AG08395 (cell line): Measurements from ENCODE around the gene RPTOR.

Experiments
- DNase-seq: peaks from one replicate; pipeline ENCODE4 v3.0.0; 2012; ENCODE audit warnings: mixed read lengths, low spot score

The RPTOR gene

GRCh38 chr17:80645706-80646325 lies 101.2 kb downstream of the RPTOR start:
- DNase-seq = no peak

GRCh38 chr17:80646328-80646727 lies 101.7 kb downstream of the RPTOR start:
- no peak for DNase-seq

- DNase-seq = peak; percentile 76
These were observed 103.1 kb downstream of the RPTOR start for GRCh38 chr17:80647746-80648145.

GRCh38 chr17:80649200-80649644 lies 104.6 kb downstream of the RPTOR start:
- no peak for DNase-seq

- peak; percentile 90 for DNase-seq
These were observed 105.2 kb downstream of the RPTOR start for GRCh38 chr17:80649672-80650330.

GRCh38 chr17:80650331-80650672 lies 105.7 kb downstream of the RPTOR start:
- DNase-seq = no peak

GRCh38 chr17:80650751-80651518 lies 106.3 kb downstream of the RPTOR start:
- no peak for DNase-seq

- no peak for DNase-seq
These were observed 108.2 kb downstream of the RPTOR start for GRCh38 chr17:80652756-80653330.

- no peak for DNase-seq
These were observed 109.2 kb downstream of the RPTOR start for GRCh38 chr17:80653856-80654255.

- DNase-seq = no peak
These were observed 111.0 kb downstream of the RPTOR start for GRCh38 chr17:80655608-80656007.

GRCh38 chr17:80656590-80656989 lies 112.0 kb downstream of the RPTOR start:
- DNase-seq = no peak

- no peak for DNase-seq
These were observed 112.9 kb downstream of the RPTOR start for GRCh38 chr17:80657561-80657960.

- DNase-seq = no peak
These were observed 114.2 kb downstream of the RPTOR start for GRCh38 chr17:80658821-80659220.

GRCh38 chr17:80659651-80660050 lies 115.0 kb downstream of the RPTOR start:
- no peak for DNase-seq

- DNase-seq = no peak
These were observed 116.0 kb downstream of the RPTOR start for GRCh38 chr17:80660527-80661198.

GRCh38 chr17:80662557-80662956 lies 117.9 kb downstream of the RPTOR start:
- no peak for DNase-seq

GRCh38 chr17:80663781-80664206 lies 119.2 kb downstream of the RPTOR start:
- DNase-seq = peak; percentile 76

- peak; percentile 13 for DNase-seq
These were observed 119.7 kb downstream of the RPTOR start for GRCh38 chr17:80664217-80664790.

GRCh38 chr17:80665792-80666191 lies 121.2 kb downstream of the RPTOR start:
- no peak for DNase-seq

- no peak for DNase-seq
These were observed 122.2 kb downstream of the RPTOR start for GRCh38 chr17:80666867-80667266.

- no peak for DNase-seq
These were observed 123.0 kb downstream of the RPTOR start for GRCh38 chr17:80667462-80668277.
